Gastroesophageal sphincter (tissue), 3 donors: ENCODE data around the gene MCCD1.

Experiments
- CTCF ChIP-seq, 4 experiments: fragments of 200-600 bp in 2 of 4; fragments of 450-650 bp in 2 of 4; sonication (generic) in 1 of 4; IDR thresholded peaks; one replicate each; pipeline ENCODE4 v1.5.1; 2017 to 2019; ENCODE audit warnings: antibody characterized with exemption in 4 of 4, mild to moderate bottlenecking in 2 of 4, moderate library complexity in 2 of 4
- EP300 ChIP-seq: sonication (generic); formaldehyde crosslinking; IDR thresholded peaks from one replicate; pipeline ENCODE4 v1.6.1; 2017; ENCODE audit warnings: antibody characterized with exemption, mild to moderate bottlenecking
- POLR2A ChIP-seq, 2 donors: fragments of 450-650 bp; IDR thresholded peaks; one replicate each; pipeline ENCODE4 v1.6.1; 2017; ENCODE audit warnings: antibody characterized with exemption in 2 of 2, mild to moderate bottlenecking in 2 of 2, moderate library complexity in 1 of 2
- POLR2AphosphoS5 ChIP-seq: sonication (generic); formaldehyde crosslinking; IDR thresholded peaks from one replicate; pipeline ENCODE4 v1.6.1; 2017; ENCODE audit warnings: antibody characterized with exemption

GRCh38 chr6:31548544-31548873, 19.7 kb downstream of the MCCD1 start:
- TF ChIP-seq POLR2A (IDR thresholded peaks at IDR 0.05) (no peak), CTCF (IDR thresholded peaks at IDR 0.05) (no peak), POLR2AphosphoS5 (no peak), EP300 (no peak)
